HG03045 (cell line): Measurements from ENCODE around the gene RAB9A.

Experiments used
- ATAC-seq: cut with Tn5 transposase; IDR thresholded peaks from one replicate; pipeline ENCODE4 v1.9.1; 2021; ENCODE audit warnings: mild to moderate bottlenecking, moderate library complexity; ENCODE audit not compliant: unreplicated experiment

RAB9A gene

GRCh38 chrX:13742397-13743176, 53.7 kb downstream of the RAB9A start:
- ATAC-seq: peak; percentile 90

- no peak for ATAC-seq
These were observed 58.9 kb downstream of the RAB9A start for GRCh38 chrX:13747836-13748235.

- no peak for ATAC-seq
These were observed 59.6 kb downstream of the RAB9A start for GRCh38 chrX:13748486-13748885.

GRCh38 chrX:13750204-13750603, 61.3 kb downstream of the RAB9A start:
- no peak for ATAC-seq

GRCh38 chrX:13750812-13751211, 61.9 kb downstream of the RAB9A start:
- ATAC-seq: no peak

- ATAC-seq: no peak
These were observed 63.2 kb downstream of the RAB9A start for GRCh38 chrX:13752141-13752540.

- no peak for ATAC-seq
These were observed 63.7 kb downstream of the RAB9A start for GRCh38 chrX:13752646-13753045.

- no peak for ATAC-seq
These were observed 65.8 kb downstream of the RAB9A start for GRCh38 chrX:13754765-13755164.

GRCh38 chrX:13755254-13755653, 66.3 kb downstream of the RAB9A start:
- ATAC-seq: no peak

GRCh38 chrX:13756381-13756780, 67.5 kb downstream of the RAB9A start:
- no peak for ATAC-seq

GRCh38 chrX:13759152-13759718, 70.3 kb downstream of the RAB9A start:
- peak; percentile 75 for ATAC-seq
